Ishikawa (cell line): ENCODE results near the gene MOB3B.
A peak's percentile ranks its signal among the peaks of the same experiment; 100 is the strongest.

ENCODE experiments used
- CEBPB ChIP-seq: IDR thresholded peaks from 2 replicates; pipeline ENCODE4 v1.6.1; 2012
- CREB1 ChIP-seq: IDR thresholded peaks from 2 replicates; pipeline ENCODE4 v1.6.1; 2012; ENCODE audit warnings: low read depth
- EGR1 ChIP-seq: IDR thresholded peaks from 2 replicates; pipeline ENCODE4 v1.6.1; 2012
- EP300 ChIP-seq: IDR thresholded peaks from 2 replicates; pipeline ENCODE4 v1.6.1; 2012; ENCODE audit warnings: borderline replicate concordance
- FOXM1 ChIP-seq: IDR thresholded peaks from 2 replicates; pipeline ENCODE4 v1.6.1; 2012; ENCODE audit warnings: low read depth, borderline replicate concordance
- NFIC ChIP-seq: IDR thresholded peaks from 2 replicates; pipeline ENCODE4 v1.6.1; 2012
- RAD21 ChIP-seq: IDR thresholded peaks from 2 replicates; pipeline ENCODE4 v1.6.1; 2012; ENCODE audit warnings: low read depth
- TAF1 ChIP-seq: IDR thresholded peaks from 2 replicates; pipeline ENCODE4 v1.6.1; 2012; ENCODE audit warnings: low read depth, mild to moderate bottlenecking
- TCF12 ChIP-seq: IDR thresholded peaks from 2 replicates; pipeline ENCODE4 v1.6.1; 2012; ENCODE audit warnings: low read depth
- TEAD4 ChIP-seq: IDR thresholded peaks from 2 replicates; pipeline ENCODE4 v1.6.1; 2012
- USF1 ChIP-seq: IDR thresholded peaks from 2 replicates; pipeline ENCODE4 v1.6.1; 2012
- YY1 ChIP-seq: IDR thresholded peaks from 2 replicates; pipeline ENCODE4 v1.6.1; 2012; ENCODE audit warnings: low read depth
- ZBTB7A ChIP-seq: IDR thresholded peaks from 2 replicates; pipeline ENCODE4 v1.6.1; 2012; ENCODE audit warnings: low read depth
- TF ChIP-seq, protein P1 (sequence below): IDR thresholded peaks from 2 replicates; pipeline ENCODE4 v1.6.1; 2012
- TF ChIP-seq, protein P2 (sequence below): IDR thresholded peaks from 2 replicates; pipeline ENCODE4 v1.6.1; 2012; ENCODE audit warnings: low read depth, mild to moderate bottlenecking

Gene MOB3B

DNA sequence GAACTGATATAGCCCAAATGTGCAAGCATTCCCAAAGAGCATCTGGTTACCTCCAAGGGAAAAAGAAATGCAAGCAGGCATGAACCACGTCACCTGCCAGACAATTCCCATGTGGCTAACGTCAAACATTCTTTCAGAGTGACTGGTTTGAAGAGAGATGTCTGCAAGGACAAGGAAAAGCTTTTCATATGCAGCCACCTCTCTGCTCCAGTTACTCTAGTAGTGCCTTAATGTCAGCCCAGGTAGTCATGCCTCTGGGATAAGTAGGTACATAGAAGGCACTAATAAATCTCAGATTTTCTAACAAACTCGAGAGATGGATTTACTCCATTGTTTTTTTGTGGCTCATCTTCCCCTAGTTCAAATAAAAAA, 102.4 kb downstream of the MOB3B start:
- TF ChIP-seq, protein P1, sequence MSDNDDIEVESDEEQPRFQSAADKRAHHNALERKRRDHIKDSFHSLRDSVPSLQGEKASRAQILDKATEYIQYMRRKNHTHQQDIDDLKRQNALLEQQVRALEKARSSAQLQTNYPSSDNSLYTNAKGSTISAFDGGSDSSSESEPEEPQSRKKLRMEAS, result peak; percentile 64; the same call in 1 of the 2 replicates
- TF ChIP-seq FOXM1 (peak; percentile 61; the same call in 1 of the 2 replicates), TCF12 (0 out of 2 replicates have a peak, but pooled peaks have one; percentile 67), USF1 (peak; percentile 27; the same call in 1 of the 2 replicates), YY1 (no peak), CREB1 (0 out of 2 replicates have a peak, but pooled peaks have one; percentile 22), EP300 (peak; percentile 73), NFIC (0 out of 2 replicates have a peak, but pooled peaks have one; percentile 13), TEAD4 (peak; percentile 75), RAD21 (no peak)

DNA sequence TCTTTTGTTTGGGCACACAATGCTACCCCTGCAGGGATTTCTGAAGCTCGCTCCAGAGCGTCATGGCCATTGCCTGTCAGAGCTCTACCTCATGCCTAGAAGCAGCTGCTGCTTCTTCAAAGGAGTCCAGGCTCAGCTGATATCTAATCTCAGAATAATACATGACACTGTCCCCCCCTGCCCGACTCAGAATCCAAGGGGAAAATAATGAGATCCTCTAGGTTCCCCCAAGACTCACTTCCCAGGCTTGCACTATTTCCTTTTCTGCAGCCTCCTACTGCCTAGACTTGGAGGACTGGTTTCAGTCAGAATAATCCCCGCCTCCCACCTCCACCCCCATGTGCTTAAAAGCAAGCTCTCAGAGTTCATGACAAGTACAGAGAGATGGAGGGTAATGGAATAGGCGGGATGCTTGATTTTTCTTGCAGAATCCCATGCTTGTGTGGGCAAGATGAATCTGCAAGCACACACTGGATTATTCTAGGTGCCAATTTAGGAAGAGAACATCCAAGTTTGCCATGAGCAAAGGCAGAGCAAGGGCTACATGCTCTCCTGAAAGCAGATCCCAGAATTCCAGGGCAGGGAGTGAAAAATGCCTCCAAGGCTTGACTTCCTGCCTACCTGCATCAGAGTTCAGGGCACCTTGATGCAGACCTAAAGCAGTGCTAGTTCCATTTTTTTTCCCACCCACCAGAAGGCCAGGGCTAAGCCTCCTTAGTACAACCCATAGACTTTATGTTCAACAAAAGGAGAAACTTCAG, 102.9 kb downstream of the MOB3B start:
- TF ChIP-seq, protein P1, result peak; percentile 9; the same call in 1 of the 2 replicates
- TF ChIP-seq TAF1, result 0 out of 2 replicates have a peak, but pooled peaks have one; percentile 21
- TF ChIP-seq FOXM1, result no peak
- no peak for TF ChIP-seq USF1
- peak; percentile 7; the same call in 1 of the 2 replicates for TF ChIP-seq TCF12
- TF ChIP-seq EGR1, result 0 out of 2 replicates have a peak, but pooled peaks have one; percentile 22
- TF ChIP-seq CEBPB, result no peak

DNA sequence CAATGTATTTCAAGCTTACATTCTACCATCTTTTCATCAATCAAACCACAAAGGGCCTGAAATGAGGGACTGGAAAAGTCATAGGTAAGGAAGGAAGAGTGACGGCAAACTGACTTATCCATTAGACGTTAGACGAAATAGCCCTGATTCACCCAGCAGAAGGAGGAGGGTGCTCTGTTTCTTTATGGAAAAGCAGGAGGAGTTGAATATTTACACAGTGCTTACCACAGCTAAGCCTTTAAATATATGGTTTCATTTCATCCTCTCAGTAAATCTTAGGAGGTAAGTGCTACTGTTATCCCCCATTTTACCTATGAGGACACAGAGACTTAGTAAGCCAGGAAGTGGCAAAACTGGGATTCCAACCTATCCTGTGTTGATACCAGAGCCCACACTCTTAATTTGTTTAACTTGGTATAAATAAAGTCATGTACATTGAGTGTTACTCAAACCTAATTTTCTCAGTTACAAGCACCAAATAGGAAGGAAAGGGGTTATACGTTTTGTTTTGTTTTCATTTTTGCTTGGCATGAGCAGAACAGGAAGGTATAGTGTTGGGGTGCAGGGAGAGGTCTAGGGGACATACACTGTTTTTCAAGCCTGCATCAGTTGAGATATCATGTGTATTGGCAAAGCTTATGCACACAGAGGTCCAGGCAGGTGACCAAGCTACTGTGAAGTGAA, 103.6 kb downstream of the MOB3B start:
- TF ChIP-seq EP300 (no peak), USF1 (no peak), YY1 (no peak), CREB1 (no peak), TCF12 (no peak), ZBTB7A (no peak), FOXM1 (no peak), CEBPB (no peak)
- TF ChIP-seq, protein P2, sequence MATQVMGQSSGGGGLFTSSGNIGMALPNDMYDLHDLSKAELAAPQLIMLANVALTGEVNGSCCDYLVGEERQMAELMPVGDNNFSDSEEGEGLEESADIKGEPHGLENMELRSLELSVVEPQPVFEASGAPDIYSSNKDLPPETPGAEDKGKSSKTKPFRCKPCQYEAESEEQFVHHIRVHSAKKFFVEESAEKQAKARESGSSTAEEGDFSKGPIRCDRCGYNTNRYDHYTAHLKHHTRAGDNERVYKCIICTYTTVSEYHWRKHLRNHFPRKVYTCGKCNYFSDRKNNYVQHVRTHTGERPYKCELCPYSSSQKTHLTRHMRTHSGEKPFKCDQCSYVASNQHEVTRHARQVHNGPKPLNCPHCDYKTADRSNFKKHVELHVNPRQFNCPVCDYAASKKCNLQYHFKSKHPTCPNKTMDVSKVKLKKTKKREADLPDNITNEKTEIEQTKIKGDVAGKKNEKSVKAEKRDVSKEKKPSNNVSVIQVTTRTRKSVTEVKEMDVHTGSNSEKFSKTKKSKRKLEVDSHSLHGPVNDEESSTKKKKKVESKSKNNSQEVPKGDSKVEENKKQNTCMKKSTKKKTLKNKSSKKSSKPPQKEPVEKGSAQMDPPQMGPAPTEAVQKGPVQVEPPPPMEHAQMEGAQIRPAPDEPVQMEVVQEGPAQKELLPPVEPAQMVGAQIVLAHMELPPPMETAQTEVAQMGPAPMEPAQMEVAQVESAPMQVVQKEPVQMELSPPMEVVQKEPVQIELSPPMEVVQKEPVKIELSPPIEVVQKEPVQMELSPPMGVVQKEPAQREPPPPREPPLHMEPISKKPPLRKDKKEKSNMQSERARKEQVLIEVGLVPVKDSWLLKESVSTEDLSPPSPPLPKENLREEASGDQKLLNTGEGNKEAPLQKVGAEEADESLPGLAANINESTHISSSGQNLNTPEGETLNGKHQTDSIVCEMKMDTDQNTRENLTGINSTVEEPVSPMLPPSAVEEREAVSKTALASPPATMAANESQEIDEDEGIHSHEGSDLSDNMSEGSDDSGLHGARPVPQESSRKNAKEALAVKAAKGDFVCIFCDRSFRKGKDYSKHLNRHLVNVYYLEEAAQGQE, result no peak

- TF ChIP-seq USF1 (no peak), EGR1 (no peak), TCF12 (no peak), EP300 (no peak), NFIC (no peak), TAF1 (no peak), RAD21 (no peak), CEBPB (no peak), ZBTB7A (no peak), YY1 (no peak), TEAD4 (no peak), CREB1 (no peak), FOXM1 (no peak)
- TF ChIP-seq, protein P2, result no peak
- TF ChIP-seq, protein P1, result no peak
Observed at GRCh38 chr9:27423915-27424710, 105.5 kb downstream of the MOB3B start.
